HCT116 (cell line): ENCODE measurements around the gene ACER3. TPM values are rescaled to one million over a fixed set of nuclear protein-coding genes. Genes with fewer than 3 reads are reported as not detected.

Experiments
- ATAC-seq: fragments of 200-7000 bp; cut with Tn5 transposase; 2 replicates; pipeline ENCODE4 v1.9.1; 2020; ENCODE audit warnings: mild to moderate bottlenecking, moderate library complexity
- BruUV-seq: library from RNA; stranded (reverse); fragments of 400-500 nt; replicated peaks from 2 replicates; lab custom pipeline; 2021; lab: Mats Ljungman, UMichigan
- CTCF ChIA-PET: fragments of 300-600 bp; sonication (Branson Sonifier 250); formaldehyde crosslinking; loops from one replicate; lab custom pipeline; 2021; ENCODE audit warnings: antibody characterized with exemption; lab: Charles Lee
- POLR2A ChIA-PET: fragments of 300-600, 350-600 bp; sonication (Branson Sonifier 250); formaldehyde crosslinking; loops from one replicate; lab custom pipeline; 2021; ENCODE audit warnings: antibody characterized with exemption; lab: Charles Lee
- RAD21 ChIA-PET, 2 experiments: fragments of 300-600 bp; sonication (Branson Sonifier 250); formaldehyde crosslinking; loops; one replicate each; lab custom pipeline; 2023; ENCODE audit warnings: low total read pairs in 2 of 2; ENCODE audit not compliant: uncharacterized antibody in 2 of 2, unreplicated experiment in 2 of 2, low non-redundant PET in 1 of 2; lab: Charles Lee
- DNase-seq: peaks from one replicate; pipeline ENCODE4 v3.0.0-alpha.2; 2010; ENCODE audit warnings: low read depth, low spot score
- H2AFZ ChIP-seq: fragments of 200-600 bp; shearing (Covaris generic), sonication (generic); 2 replicates; pipeline ENCODE4 v1.6.1; 2017; ENCODE audit warnings: low read depth, mixed run types, mixed read lengths, antibody characterized with exemption, low read length; ENCODE audit not compliant: poor library complexity, severe bottlenecking
- H3K27ac ChIP-seq: 2 replicates; pipeline ENCODE4 v1.5.1; 2012; ENCODE audit warnings: low read depth, low read length
- H3K27me3 ChIP-seq: fragments of 200-600 bp; sonication (generic); 2 replicates; pipeline ENCODE4 v1.6.1; 2016; ENCODE audit warnings: mixed run types, low read length, mixed read lengths; ENCODE audit not compliant: insufficient read depth
- H3K36me3 ChIP-seq, 2 experiments: fragments of 200-500 bp in 1 of 2; fragments of 200-600 bp in 1 of 2; sonication (Bioruptor generic) in 1 of 2; sonication (generic) in 1 of 2; 2 replicates each; pipeline versions ENCODE4 v1.5.1 to v1.6.1; 2014 to 2016; ENCODE audit warnings: low read length in 2 of 2, inconsistent platforms in 1 of 2, mixed read lengths in 1 of 2, mixed run types in 1 of 2; ENCODE audit not compliant: insufficient read depth in 2 of 2, control insufficient read depth in 1 of 2
- H3K4me1 ChIP-seq, 2 experiments: fragments of 200-600 bp in 1 of 2; sonication (generic) in 1 of 2; 2 replicates each; pipeline versions ENCODE4 v1.5.1 to v1.6.1; 2012 to 2017; ENCODE audit warnings: low read length in 2 of 2, inconsistent platforms in 1 of 2, mild to moderate bottlenecking in 1 of 2, mixed read lengths in 1 of 2, mixed run types in 1 of 2, moderate library complexity in 1 of 2; ENCODE audit not compliant: insufficient read depth in 2 of 2, control insufficient read depth in 1 of 2
- H3K4me2 ChIP-seq: fragments of 200-600 bp; sonication (generic); 2 replicates; pipeline ENCODE4 v1.6.1; 2017; ENCODE audit warnings: mixed run types, low read length, mixed read lengths
- H3K4me3 ChIP-seq, 2 experiments: fragments of 200-600 bp in 1 of 2; sonication (generic) in 1 of 2; replicated peaks in 1 of 2; 2 replicates each; pipeline ENCODE4 v1.5.1; 2011 to 2016; ENCODE audit warnings: low read length in 2 of 2, control low read depth in 1 of 2, low read depth in 1 of 2, mild to moderate bottlenecking in 1 of 2, mixed read lengths in 1 of 2, mixed run types in 1 of 2
- H3K79me2 ChIP-seq: fragments of 200-600 bp; sonication (generic); 2 replicates; pipeline ENCODE4 v1.6.1; 2017; ENCODE audit warnings: mild to moderate bottlenecking, mixed run types, low read length, moderate library complexity, mixed read lengths; ENCODE audit not compliant: insufficient read depth
- H3K9ac ChIP-seq: fragments of 200-600 bp; sonication (generic); 2 replicates; pipeline ENCODE4 v1.6.1; 2016; ENCODE audit warnings: low read length, mixed read lengths
- H3K9me2 ChIP-seq: fragments of 200-600 bp; sonication (generic), shearing (Covaris generic); 2 replicates; pipeline ENCODE4 v1.6.1; 2017; ENCODE audit warnings: mixed run types, mild to moderate bottlenecking, moderate library complexity; ENCODE audit not compliant: insufficient read depth
- H3K9me3 ChIP-seq, 2 experiments: fragments of 200-500 bp in 1 of 2; fragments of 200-600 bp in 1 of 2; sonication (Bioruptor generic) in 1 of 2; sonication (generic) in 1 of 2; 2 replicates each; pipeline ENCODE4 v1.6.1; 2014 to 2017; ENCODE audit warnings: low read length in 2 of 2, mixed read lengths in 2 of 2, inconsistent platforms in 1 of 2, low read depth in 1 of 2, mild to moderate bottlenecking in 1 of 2, mixed run types in 1 of 2, moderate library complexity in 1 of 2; ENCODE audit not compliant: control insufficient read depth in 1 of 2, insufficient read depth in 1 of 2
- H4K20me1 ChIP-seq: fragments of 200-600 bp; sonication (generic), shearing (Covaris generic); 2 replicates; pipeline ENCODE4 v1.6.1; 2017; ENCODE audit warnings: mixed run types, mild to moderate bottlenecking, moderate library complexity; ENCODE audit not compliant: insufficient read depth
- CBX3 ChIP-seq: IDR thresholded peaks from 2 replicates; pipeline ENCODE4 v1.6.1; 2012; ENCODE audit warnings: low read depth
- CTCF ChIP-seq, 3 experiments: fragments of 200-600 bp in 1 of 3; sonication (generic) in 1 of 3; IDR thresholded peaks in 2 of 3; conservative IDR thresholded peaks in 1 of 3; 2 replicates each; pipeline ENCODE4 v1.5.1; 2012 to 2017; ENCODE audit warnings: low read depth in 2 of 3, low read length in 2 of 3, antibody characterized with exemption in 1 of 3, borderline replicate concordance in 1 of 3, control low read depth in 1 of 3, mild to moderate bottlenecking in 1 of 3, mixed read lengths in 1 of 3, mixed run types in 1 of 3, moderate library complexity in 1 of 3; ENCODE audit not compliant: insufficient read depth in 1 of 3
- EGR1 ChIP-seq: IDR thresholded peaks from 2 replicates; pipeline ENCODE4 v1.6.1; 2012; ENCODE audit warnings: low read depth
- ELF1 ChIP-seq: IDR thresholded peaks from 2 replicates; pipeline ENCODE4 v1.6.1; 2012; ENCODE audit warnings: low read depth, borderline replicate concordance
- EZH2phosphoT487 ChIP-seq: fragments of 200-600 bp; IDR thresholded peaks from 2 replicates; pipeline ENCODE4 v1.6.1; 2018; ENCODE audit warnings: antibody characterized with exemption, borderline replicate concordance
- JUND ChIP-seq: IDR thresholded peaks from 2 replicates; pipeline ENCODE4 v1.6.1; 2012
- POLR2AphosphoS5 ChIP-seq: IDR thresholded peaks from 2 replicates; pipeline ENCODE4 v1.6.1; 2011; ENCODE audit warnings: mild to moderate bottlenecking, low read depth, low read length, moderate library complexity
- RAD21 ChIP-seq: IDR thresholded peaks from 2 replicates; pipeline ENCODE4 v1.6.1; 2012; ENCODE audit warnings: low read depth, mild to moderate bottlenecking
- SIN3A ChIP-seq: IDR thresholded peaks from 2 replicates; pipeline ENCODE4 v1.6.1; 2012; ENCODE audit warnings: low read depth
- SP1 ChIP-seq: IDR thresholded peaks from 2 replicates; pipeline ENCODE4 v1.6.1; 2012; ENCODE audit warnings: low read depth
- TCF7L2 ChIP-seq: IDR thresholded peaks from 2 replicates; pipeline ENCODE4 v1.7.0; 2011; ENCODE audit warnings: borderline replicate concordance, inconsistent platforms; ENCODE audit not compliant: insufficient read depth, insufficient read length; ENCODE audit errors: extremely low read depth
- ZFX ChIP-seq: fragments of 450-650 bp; IDR thresholded peaks from 2 replicates; pipeline ENCODE4 v1.6.1; 2017
- intact Hi-C: fragments of 100-400 bp; cut with micrococcal nuclease; formaldehyde crosslinking; loops from 2 replicates; pipeline ENCODE4 v1.10.0; 2022
- total RNA-seq: library from RNA; stranded (reverse); gene quantifications from one replicate; pipeline ENCODE4 v1.2.1, GENCODE V29; 2021; ENCODE audit not compliant: unreplicated experiment
- TF ChIP-seq, protein P1 (sequence below): IDR thresholded peaks from 2 replicates; pipeline ENCODE4 v1.6.1; 2012; ENCODE audit warnings: low read depth

ACER3 gene
- total RNA-seq, 1 experiment from 2014 or later: 19.1 TPM

DNA sequence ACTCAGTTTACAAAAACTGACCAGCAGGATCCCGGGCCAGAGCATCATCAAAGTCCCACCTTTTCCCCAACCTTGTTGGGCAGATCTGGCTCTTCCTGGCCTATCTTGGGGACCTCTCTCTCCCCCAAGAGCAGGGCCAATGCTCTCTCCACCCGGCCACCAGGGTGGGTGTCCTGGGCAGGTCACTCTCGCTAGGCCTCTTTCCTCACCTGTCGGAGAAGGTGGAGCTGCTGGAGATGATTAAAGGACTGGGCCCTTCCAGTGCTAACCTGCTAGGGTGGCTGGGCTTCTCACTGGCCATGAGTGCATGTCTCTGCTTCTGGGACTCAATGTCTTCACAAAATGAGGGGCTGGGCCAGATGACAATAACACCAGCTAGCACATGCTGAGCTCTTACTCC lies 203.1 kb downstream of the ACER3 start:
- no peak overlapping the region for H3K9ac ChIP-seq
- no TSS peak for BruUV-seq
- no peaks in the 10 kb centered on the region for H3K27me3 ChIP-seq
- H3K79me2 ChIP-seq: no peaks in the 10 kb centered on the region
- H3K36me3 ChIP-seq: no peaks in the 10 kb centered on the region
- ChIA-PET POLR2A (no interaction called here), RAD21 (interaction anchor here in 1 of 2 experiments (1.7 kb wide), 1 partner anchor 27 kb away, joined by 5 read pairs; no protein-coding TSS in a partner anchor), CTCF (interaction anchor here (0.8 to 2.9 kb wide), 4 partner anchors 9 to 63 kb away, joined by 3 to 41 read pairs (median 8); no protein-coding TSS in a partner anchor)
- no peak overlapping the region for H2AFZ ChIP-seq
- intact Hi-C loops: no loop called here
- H3K4me1 ChIP-seq: peaks cover 7 to 16% of the 10 kb centered on the region in 2 experiments; a peak in 2 of 4 replicates
- H3K4me3 ChIP-seq: no peak overlapping the region
- H3K4me2 ChIP-seq: no peak overlapping the region
- H3K27ac ChIP-seq: no peak overlapping the region
- peaks cover 0 to 4% of the 10 kb centered on the region in 2 experiments; a peak in 1 of 4 replicates for H3K9me3 ChIP-seq
- no peaks in the 10 kb centered on the region for H4K20me1 ChIP-seq
- ATAC-seq (no peak), DNase-seq (no peak)
- no peaks in the 10 kb centered on the region for H3K9me2 ChIP-seq
- TF ChIP-seq SP1 (no peak), CBX3 (no peak), POLR2AphosphoS5 (no peak), TCF7L2 (no peak), EGR1 (no peak), ELF1 (no peak), ZFX (no peak), CTCF (IDR thresholded peaks at IDR 0.05 in 2 of 3, conservative IDR thresholded peaks at IDR 0.05 in 1 of 3; ENCODE audit: borderline replicate concordance in 1 of 3, insufficient read depth in 1 of 3, low read depth in 2 of 3, low read length in 2 of 3) (no peak), RAD21 (no peak), JUND (no peak), SIN3A (no peak), EZH2phosphoT487 (no peak)
- TF ChIP-seq, protein P1, sequence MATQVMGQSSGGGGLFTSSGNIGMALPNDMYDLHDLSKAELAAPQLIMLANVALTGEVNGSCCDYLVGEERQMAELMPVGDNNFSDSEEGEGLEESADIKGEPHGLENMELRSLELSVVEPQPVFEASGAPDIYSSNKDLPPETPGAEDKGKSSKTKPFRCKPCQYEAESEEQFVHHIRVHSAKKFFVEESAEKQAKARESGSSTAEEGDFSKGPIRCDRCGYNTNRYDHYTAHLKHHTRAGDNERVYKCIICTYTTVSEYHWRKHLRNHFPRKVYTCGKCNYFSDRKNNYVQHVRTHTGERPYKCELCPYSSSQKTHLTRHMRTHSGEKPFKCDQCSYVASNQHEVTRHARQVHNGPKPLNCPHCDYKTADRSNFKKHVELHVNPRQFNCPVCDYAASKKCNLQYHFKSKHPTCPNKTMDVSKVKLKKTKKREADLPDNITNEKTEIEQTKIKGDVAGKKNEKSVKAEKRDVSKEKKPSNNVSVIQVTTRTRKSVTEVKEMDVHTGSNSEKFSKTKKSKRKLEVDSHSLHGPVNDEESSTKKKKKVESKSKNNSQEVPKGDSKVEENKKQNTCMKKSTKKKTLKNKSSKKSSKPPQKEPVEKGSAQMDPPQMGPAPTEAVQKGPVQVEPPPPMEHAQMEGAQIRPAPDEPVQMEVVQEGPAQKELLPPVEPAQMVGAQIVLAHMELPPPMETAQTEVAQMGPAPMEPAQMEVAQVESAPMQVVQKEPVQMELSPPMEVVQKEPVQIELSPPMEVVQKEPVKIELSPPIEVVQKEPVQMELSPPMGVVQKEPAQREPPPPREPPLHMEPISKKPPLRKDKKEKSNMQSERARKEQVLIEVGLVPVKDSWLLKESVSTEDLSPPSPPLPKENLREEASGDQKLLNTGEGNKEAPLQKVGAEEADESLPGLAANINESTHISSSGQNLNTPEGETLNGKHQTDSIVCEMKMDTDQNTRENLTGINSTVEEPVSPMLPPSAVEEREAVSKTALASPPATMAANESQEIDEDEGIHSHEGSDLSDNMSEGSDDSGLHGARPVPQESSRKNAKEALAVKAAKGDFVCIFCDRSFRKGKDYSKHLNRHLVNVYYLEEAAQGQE: no peak
